ENCODE measurements around the gene RASGRF2.
"Not testable (repeated sequence)": the region's sequence is repeated elsewhere in the genome, so short reads cannot be mapped to it uniquely, and the experiment has no call there.

RASGRF2 gene

GRCh38 chr5:81046041-81046440 lies 85.9 kb downstream of the RASGRF2 start:
- no peak overlapping the region for H3K4me3 ChIP-seq (ENCODE audit: low read depth, low read length)
- DNase-seq (ENCODE audit: low read depth): no peak
- TF ChIP-seq, protein P1, sequence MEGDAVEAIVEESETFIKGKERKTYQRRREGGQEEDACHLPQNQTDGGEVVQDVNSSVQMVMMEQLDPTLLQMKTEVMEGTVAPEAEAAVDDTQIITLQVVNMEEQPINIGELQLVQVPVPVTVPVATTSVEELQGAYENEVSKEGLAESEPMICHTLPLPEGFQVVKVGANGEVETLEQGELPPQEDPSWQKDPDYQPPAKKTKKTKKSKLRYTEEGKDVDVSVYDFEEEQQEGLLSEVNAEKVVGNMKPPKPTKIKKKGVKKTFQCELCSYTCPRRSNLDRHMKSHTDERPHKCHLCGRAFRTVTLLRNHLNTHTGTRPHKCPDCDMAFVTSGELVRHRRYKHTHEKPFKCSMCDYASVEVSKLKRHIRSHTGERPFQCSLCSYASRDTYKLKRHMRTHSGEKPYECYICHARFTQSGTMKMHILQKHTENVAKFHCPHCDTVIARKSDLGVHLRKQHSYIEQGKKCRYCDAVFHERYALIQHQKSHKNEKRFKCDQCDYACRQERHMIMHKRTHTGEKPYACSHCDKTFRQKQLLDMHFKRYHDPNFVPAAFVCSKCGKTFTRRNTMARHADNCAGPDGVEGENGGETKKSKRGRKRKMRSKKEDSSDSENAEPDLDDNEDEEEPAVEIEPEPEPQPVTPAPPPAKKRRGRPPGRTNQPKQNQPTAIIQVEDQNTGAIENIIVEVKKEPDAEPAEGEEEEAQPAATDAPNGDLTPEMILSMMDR (IDR thresholded peaks at IDR 0.05; ENCODE audit: low read depth, low read length, missing control alignments): no peak

GRCh38 chr5:81052325-81052724 lies 92.2 kb downstream of the RASGRF2 start:
- TF ChIP-seq, protein P1 (IDR thresholded peaks at IDR 0.05; ENCODE audit: low read depth, low read length, missing control alignments): no peak
- DNase-seq (ENCODE audit: low read depth): no peak
- no peak overlapping the region for H3K4me3 ChIP-seq (ENCODE audit: low read depth, low read length)

DNA sequence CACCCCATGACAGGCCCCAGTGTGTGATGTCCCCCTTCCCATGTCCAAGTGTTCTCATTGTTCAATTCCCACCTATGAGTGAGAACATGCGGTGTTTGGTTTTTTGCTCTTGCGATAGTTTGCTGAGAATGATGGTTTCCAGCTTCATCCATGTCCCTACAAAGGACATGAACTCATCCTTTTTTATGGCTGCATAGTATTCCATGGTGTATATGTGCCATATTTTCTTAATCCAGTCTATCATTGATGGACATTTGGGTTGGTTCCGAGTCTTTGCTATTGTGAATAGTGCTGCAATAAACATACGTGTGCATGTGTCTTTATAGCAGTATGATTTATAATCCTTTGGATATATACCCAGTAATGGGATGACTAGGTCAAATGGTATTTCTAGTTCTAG lies 93.1 kb downstream of the RASGRF2 start:
- H3K4me3 ChIP-seq (ENCODE audit: low read depth, low read length); DNase-seq (ENCODE audit: low read depth): not testable (repeated sequence)

- TF ChIP-seq, protein P1 (IDR thresholded peaks at IDR 0.05; ENCODE audit: low read depth, low read length, missing control alignments): no peak
- no peak overlapping the region for H3K4me3 ChIP-seq (ENCODE audit: low read depth, low read length)
- no peak for DNase-seq (ENCODE audit: low read depth)
Observed at GRCh38 chr5:81058121-81058520, 98.0 kb downstream of the RASGRF2 start.

DNA sequence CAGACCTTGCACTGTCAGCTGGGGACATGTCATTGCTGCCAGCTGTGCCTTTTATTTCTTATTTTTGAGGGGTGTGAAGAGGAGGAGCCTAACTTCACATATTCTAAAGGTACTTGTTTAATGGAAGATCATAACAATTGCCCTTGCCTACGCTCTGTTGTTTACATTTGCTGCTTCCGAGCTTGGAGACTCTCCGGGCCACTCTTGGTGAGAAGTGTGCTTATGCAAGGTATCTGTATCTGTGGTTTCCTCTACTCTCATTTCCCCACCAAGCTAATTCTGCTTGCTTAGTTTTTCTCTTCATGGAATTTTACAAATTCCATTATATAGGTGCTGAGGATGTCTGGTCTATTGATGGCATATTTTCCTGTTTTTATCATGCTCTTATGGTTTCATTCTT lies 105.3 kb downstream of the RASGRF2 start:
- H3K4me3 ChIP-seq (ENCODE audit: low read depth, low read length): no peak overlapping the region
- no peak for DNase-seq (ENCODE audit: low read depth)
- TF ChIP-seq, protein P1 (IDR thresholded peaks at IDR 0.05; ENCODE audit: low read depth, low read length, missing control alignments): no peak

DNA sequence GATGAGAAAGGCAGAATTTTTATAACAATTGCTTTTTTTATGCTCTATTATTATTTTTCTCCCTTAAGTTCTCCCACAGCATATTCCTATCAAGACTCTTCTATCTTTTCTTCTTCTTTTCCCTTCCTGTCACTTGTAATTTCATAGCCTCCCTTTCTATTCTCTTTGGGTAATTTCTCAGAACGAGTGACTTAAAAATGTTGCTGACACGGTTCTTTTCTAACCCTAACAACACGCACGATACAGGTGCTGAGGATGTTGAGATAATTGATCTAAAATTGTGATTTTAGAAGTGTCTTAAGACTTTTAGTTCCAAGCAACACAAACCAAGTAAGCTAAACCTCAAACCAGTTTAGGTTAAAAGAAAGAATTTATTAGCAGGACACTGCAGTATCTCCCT lies 105.9 kb downstream of the RASGRF2 start:
- DNase-seq (ENCODE audit: low read depth): no peak
- TF ChIP-seq, protein P1 (IDR thresholded peaks at IDR 0.05; ENCODE audit: low read depth, low read length, missing control alignments): no peak
- no peak overlapping the region for H3K4me3 ChIP-seq (ENCODE audit: low read depth, low read length)

DNA sequence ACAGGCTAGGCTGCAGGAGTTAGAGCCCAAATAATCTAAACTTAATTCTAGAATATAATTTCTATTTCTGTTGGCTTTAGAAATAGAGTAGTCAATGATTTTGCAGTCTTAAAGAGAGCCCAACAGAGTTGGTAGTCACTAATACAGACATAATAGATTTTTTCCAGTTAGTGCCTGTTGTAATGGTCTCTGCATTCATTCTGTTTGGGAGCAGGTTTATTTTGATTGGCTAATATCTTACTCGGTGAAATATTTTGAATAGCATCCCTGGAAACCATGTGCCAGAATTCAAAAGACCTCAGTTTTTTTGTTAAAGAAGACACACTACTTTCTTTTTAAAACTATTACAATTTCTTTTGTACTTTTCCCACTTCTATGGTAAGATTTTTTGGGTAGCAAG lies 107.2 kb downstream of the RASGRF2 start:
- TF ChIP-seq, protein P1 (IDR thresholded peaks at IDR 0.05; ENCODE audit: low read depth, low read length, missing control alignments): no peak
- H3K4me3 ChIP-seq (ENCODE audit: low read depth, low read length): no peak overlapping the region
- DNase-seq (ENCODE audit: low read depth): no peak

DNA sequence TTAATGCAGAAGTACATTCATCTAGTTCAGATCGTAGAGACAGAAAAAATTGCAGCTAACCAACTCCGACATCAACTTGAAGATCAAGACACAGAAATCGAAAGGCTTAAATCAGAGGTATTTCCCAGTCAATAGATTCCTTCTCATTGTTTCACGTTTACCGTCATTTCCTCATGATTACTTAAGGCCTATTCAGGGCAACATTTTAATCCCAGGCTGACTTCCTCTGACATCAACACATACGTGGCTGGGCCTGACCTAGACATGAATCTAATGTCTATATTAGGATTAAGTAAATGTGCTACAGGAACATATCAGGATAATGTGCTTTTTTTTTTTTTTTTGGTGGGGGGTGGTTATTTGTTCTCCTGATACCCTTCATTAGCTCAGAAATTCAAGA lies 107.9 kb downstream of the RASGRF2 start:
- TF ChIP-seq, protein P1 (IDR thresholded peaks at IDR 0.05; ENCODE audit: low read depth, low read length, missing control alignments): no peak
- H3K4me3 ChIP-seq (ENCODE audit: low read depth, low read length): no peak overlapping the region
- no peak for DNase-seq (ENCODE audit: low read depth)
